Transverse colon (tissue), 4 donors: Measurements from ENCODE around the gene PPP1R1A.

Experiments
- EP300 ChIP-seq: sonication (generic); formaldehyde crosslinking; IDR thresholded peaks from one replicate; pipeline ENCODE4 v1.6.1; 2017; ENCODE audit warnings: antibody characterized with exemption, low read depth
- POLR2A ChIP-seq: fragments of 450-650 bp; IDR thresholded peaks from one replicate; pipeline ENCODE4 v1.6.1; 2016; ENCODE audit warnings: antibody characterized with exemption, mild to moderate bottlenecking, moderate library complexity
- POLR2AphosphoS5 ChIP-seq, 3 donors: sonication (generic); formaldehyde crosslinking; IDR thresholded peaks; one replicate each; pipeline ENCODE4 v1.6.1; 2016; ENCODE audit warnings: antibody characterized with exemption in 3 of 3
- TF ChIP-seq, protein P1 (sequence below), 5 experiments: fragments of 200-600 bp in 3 of 5; fragments of 450-650 bp in 2 of 5; sonication (generic) in 3 of 5; IDR thresholded peaks; 1 replicate in 2 of 5; 2 replicates in 3 of 5; pipeline ENCODE4 v1.5.1; 2016 to 2017; ENCODE audit warnings: antibody characterized with exemption in 5 of 5, inconsistent platforms in 3 of 5, mild to moderate bottlenecking in 2 of 5, moderate library complexity in 1 of 5

DNA sequence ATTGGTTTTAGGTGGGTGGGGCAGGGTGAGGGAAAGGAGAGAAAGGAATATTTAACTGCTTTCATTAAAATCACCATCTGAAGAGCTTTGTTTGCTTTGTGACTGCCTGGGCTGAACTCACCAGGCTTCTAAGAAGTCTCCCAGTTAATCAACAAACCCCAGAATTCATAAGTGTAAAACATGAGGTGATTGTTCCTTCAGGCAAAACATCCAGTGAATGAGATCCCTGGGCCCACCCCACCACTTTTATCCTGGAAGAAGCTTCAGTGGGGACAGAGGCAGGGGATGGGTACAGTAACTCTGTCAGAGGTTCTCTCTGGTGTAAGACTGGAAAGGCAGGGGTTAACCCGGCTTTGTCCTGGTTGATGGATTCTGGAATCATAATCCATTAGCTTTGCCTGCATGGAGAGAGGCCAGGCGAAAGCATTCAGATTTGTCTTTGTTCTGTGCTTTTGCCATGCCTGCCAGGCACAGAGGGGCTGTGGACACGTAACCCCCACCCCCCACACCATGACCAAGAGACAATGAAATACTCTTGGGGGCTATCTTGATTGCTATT is 22.4 kb downstream of the PPP1R1A start:
- TF ChIP-seq, protein P1, sequence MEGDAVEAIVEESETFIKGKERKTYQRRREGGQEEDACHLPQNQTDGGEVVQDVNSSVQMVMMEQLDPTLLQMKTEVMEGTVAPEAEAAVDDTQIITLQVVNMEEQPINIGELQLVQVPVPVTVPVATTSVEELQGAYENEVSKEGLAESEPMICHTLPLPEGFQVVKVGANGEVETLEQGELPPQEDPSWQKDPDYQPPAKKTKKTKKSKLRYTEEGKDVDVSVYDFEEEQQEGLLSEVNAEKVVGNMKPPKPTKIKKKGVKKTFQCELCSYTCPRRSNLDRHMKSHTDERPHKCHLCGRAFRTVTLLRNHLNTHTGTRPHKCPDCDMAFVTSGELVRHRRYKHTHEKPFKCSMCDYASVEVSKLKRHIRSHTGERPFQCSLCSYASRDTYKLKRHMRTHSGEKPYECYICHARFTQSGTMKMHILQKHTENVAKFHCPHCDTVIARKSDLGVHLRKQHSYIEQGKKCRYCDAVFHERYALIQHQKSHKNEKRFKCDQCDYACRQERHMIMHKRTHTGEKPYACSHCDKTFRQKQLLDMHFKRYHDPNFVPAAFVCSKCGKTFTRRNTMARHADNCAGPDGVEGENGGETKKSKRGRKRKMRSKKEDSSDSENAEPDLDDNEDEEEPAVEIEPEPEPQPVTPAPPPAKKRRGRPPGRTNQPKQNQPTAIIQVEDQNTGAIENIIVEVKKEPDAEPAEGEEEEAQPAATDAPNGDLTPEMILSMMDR (IDR thresholded peaks at IDR 0.05) = no peak
- no peak for TF ChIP-seq POLR2A
- no peak for TF ChIP-seq POLR2AphosphoS5 (IDR thresholded peaks at IDR 0.05)
- TF ChIP-seq EP300 = no peak
